PC-3 (cell line): ENCODE data around the gene MUCL3. TPM values are rescaled to one million over a fixed set of nuclear protein-coding genes. Genes with fewer than 3 reads are reported as not detected.
A peak's percentile ranks its signal among the peaks of the same experiment; 100 is the strongest.

Experiments
- ATAC-seq: fragments of 200-7000 bp; cut with Tn5 transposase; 2 replicates; pipeline ENCODE4 v1.9.1; 2020; ENCODE audit warnings: mild to moderate bottlenecking, moderate library complexity
- BruUV-seq: library from RNA; stranded (reverse); fragments of 400-500 nt; replicated peaks from 2 replicates; lab custom pipeline; 2021; lab: Mats Ljungman, UMichigan
- CTCF ChIA-PET: fragments of 300-600 bp; sonication (Branson Sonifier 250); formaldehyde crosslinking; loops from one replicate; lab custom pipeline; 2022; ENCODE audit warnings: antibody characterized with exemption; lab: Charles Lee
- POLR2A ChIA-PET: fragments of 300-600 bp; sonication (Branson Sonifier 250); formaldehyde crosslinking; loops from one replicate; lab custom pipeline; 2022; ENCODE audit warnings: antibody characterized with exemption; ENCODE audit not compliant: unreplicated experiment; lab: Charles Lee
- DNase-seq: peaks from one replicate; pipeline ENCODE4 v3.0.0-alpha.2; 2015
- H2AFZ ChIP-seq: fragments of 300-600 bp; sonication (generic); 2 replicates; pipeline ENCODE4 v1.6.0; 2016; ENCODE audit warnings: antibody characterized with exemption, low read length
- H3F3A ChIP-seq: fragments of 300-600 bp; sonication (generic); one replicate; pipeline ENCODE4 v1.6.0; 2017; ENCODE audit warnings: antibody characterized with exemption, low read length, control low read depth, mild to moderate bottlenecking; ENCODE audit not compliant: unreplicated experiment
- H3K27ac ChIP-seq: fragments of 300-600 bp; sonication (generic); 2 replicates; pipeline ENCODE4 v1.5.1; 2016; ENCODE audit warnings: mild to moderate bottlenecking, low read length
- H3K27me3 ChIP-seq: fragments of 300-600 bp; sonication (generic); 2 replicates; pipeline ENCODE4 v1.6.1; 2016; ENCODE audit warnings: low read length, mixed read lengths
- H3K36me3 ChIP-seq: fragments of 300-600 bp; sonication (generic); 2 replicates; pipeline ENCODE4 v1.6.1; 2016; ENCODE audit warnings: low read depth, mixed run types, low read length, mixed read lengths
- H3K4me1 ChIP-seq: fragments of 300-600 bp; sonication (generic); 2 replicates; pipeline ENCODE4 v1.5.1; 2016; ENCODE audit warnings: low read length; ENCODE audit not compliant: insufficient read depth
- H3K4me2 ChIP-seq: fragments of 300-600 bp; sonication (generic); 2 replicates; pipeline ENCODE4 v1.6.0; 2016; ENCODE audit warnings: low read length
- H3K4me3 ChIP-seq: fragments of 300-600 bp; sonication (generic); 2 replicates; pipeline ENCODE4 v1.5.1; 2016; ENCODE audit warnings: mild to moderate bottlenecking, low read length, mixed read lengths
- H3K79me2 ChIP-seq: fragments of 300-600 bp; sonication (generic); 2 replicates; pipeline ENCODE4 v1.6.1; 2017; ENCODE audit warnings: low read length, mixed read lengths
- H3K9ac ChIP-seq: fragments of 300-600 bp; sonication (generic); 2 replicates; pipeline ENCODE4 v1.6.0; 2016; ENCODE audit warnings: mild to moderate bottlenecking, low read length
- H3K9me2 ChIP-seq: fragments of 300-600 bp; sonication (generic); replicated peaks from 2 replicates; pipeline ENCODE4 v1.6.1; 2016; ENCODE audit warnings: mixed run types, low read length, mixed read lengths
- H3K9me3 ChIP-seq: fragments of 300-600 bp; sonication (generic); 2 replicates; pipeline ENCODE4 v1.6.1; 2016; ENCODE audit warnings: low read length, mixed read lengths
- H4K20me1 ChIP-seq: fragments of 300-600 bp; sonication (generic); 2 replicates; pipeline ENCODE4 v1.6.1; 2016; ENCODE audit warnings: low read length, mixed read lengths
- CTCF ChIP-seq: fragments of 300-600 bp; sonication (generic); conservative IDR thresholded peaks from 2 replicates; pipeline ENCODE4 v1.5.1; 2017; ENCODE audit warnings: antibody characterized with exemption, low read depth, mild to moderate bottlenecking, low read length
- EZH2 ChIP-seq: fragments of 300-600 bp; sonication (generic); IDR thresholded peaks from one replicate; pipeline ENCODE4 v1.6.1; 2017; ENCODE audit warnings: antibody characterized with exemption, mild to moderate bottlenecking, low read length; ENCODE audit not compliant: unreplicated experiment
- EZH2phosphoT487 ChIP-seq: fragments of 300-600 bp; sonication (generic); IDR thresholded peaks from 2 replicates; pipeline ENCODE4 v1.6.1; 2018; ENCODE audit warnings: mild to moderate bottlenecking, antibody characterized with exemption, low read length, borderline replicate concordance
- intact Hi-C: fragments of 100-400 bp; cut with micrococcal nuclease; formaldehyde crosslinking; loops from 2 replicates; pipeline ENCODE4 v1.9.0; 2023
- total RNA-seq: library from RNA; depleted of rRNA; stranded (reverse); fragments of >200 nt; gene quantifications from 2 replicates; pipeline ENCODE4 v1.2.3, GENCODE V29; 2014

The MUCL3 gene
- total RNA-seq, 1 experiment from 2014 or later: 0.04 TPM

- peak overlapping the region; percentile 87 for H3K9ac ChIP-seq
- peaks cover 11% of the 10 kb centered on the region; the same call in 1 of the 2 replicates for H3K36me3 ChIP-seq
- CTCF ChIA-PET: interaction anchor here (0.6 to 3.6 kb wide), 8 partner anchors 10 to 172 kb away, joined by 3 to 48 read pairs (median 6); no protein-coding TSS in a partner anchor
- POLR2A ChIA-PET: no interaction called here
- peaks cover 6% of the 10 kb centered on the region; the same call in 1 of the 2 replicates for H3K79me2 ChIP-seq
- TF ChIP-seq EZH2 (no peak), CTCF (peak; percentile 86)
- peak; percentile 77 for DNase-seq
- H3K4me1 ChIP-seq: peaks cover 26% of the 10 kb centered on the region
- no peaks in the 10 kb centered on the region for H4K20me1 ChIP-seq
- intact Hi-C loops: loop anchor here (1.0 kb wide), 2 partner anchors 155 to 172 kb away; no protein-coding TSS in a partner anchor
- no peak overlapping the region for H3K27ac ChIP-seq
- no peak overlapping the region for H2AFZ ChIP-seq
- H3K9me2 ChIP-seq: no peaks in the 10 kb centered on the region
- no peaks in the 10 kb centered on the region for H3K9me3 ChIP-seq
- no TSS peak for BruUV-seq
- peak; percentile 40 for ATAC-seq
- H3K4me3 ChIP-seq: peak overlapping the region; percentile 67
- H3K27me3 ChIP-seq: no peaks in the 10 kb centered on the region
- peak overlapping the region; percentile 89 for H3K4me2 ChIP-seq
- no peaks in the 10 kb centered on the region for H3F3A ChIP-seq
Measured at GRCh38 chr6:30915591-30915946, 25.2 kb upstream of the MUCL3 start.

GRCh38 chr6:30917041-30917440 lies 23.7 kb upstream of the MUCL3 start:
- Histone ChIP-seq H3K79me2 (peaks cover 6% of the 10 kb centered on the region; the same call in 1 of the 2 replicates), H3K9me3 (no peaks in the 10 kb centered on the region), H4K20me1 (no peaks in the 10 kb centered on the region), H3K36me3 (peaks cover 20% of the 10 kb centered on the region), H3K27me3 (no peaks in the 10 kb centered on the region), H3K4me3 (no peak overlapping the region), H3F3A (no peaks in the 10 kb centered on the region), H2AFZ (no peak overlapping the region), H3K4me1 (peaks cover 35% of the 10 kb centered on the region), H3K9me2 (no peaks in the 10 kb centered on the region), H3K4me2 (no peak overlapping the region), H3K9ac (no peak overlapping the region), H3K27ac (no peak overlapping the region)
- DNase-seq: no peak
- no TSS peak for BruUV-seq
- POLR2A ChIA-PET: no interaction called here
- intact Hi-C loops: no loop called here
- TF ChIP-seq CTCF: no peak
- no peak for TF ChIP-seq EZH2phosphoT487
- TF ChIP-seq EZH2: no peak
- no peak for ATAC-seq
- CTCF ChIA-PET: interaction anchor here (0.6 to 1.8 kb wide), 3 partner anchors 25 to 170 kb away, joined by 4 to 10 read pairs (median 4); no protein-coding TSS in a partner anchor

GRCh38 chr6:30917487-30917886 lies 23.3 kb upstream of the MUCL3 start:
- Histone ChIP-seq H3K27me3 (no peaks in the 10 kb centered on the region), H3K27ac (no peak overlapping the region), H3K79me2 (peaks cover 6% of the 10 kb centered on the region; the same call in 1 of the 2 replicates), H3K9ac (no peak overlapping the region), H2AFZ (no peak overlapping the region), H3K4me3 (no peak overlapping the region), H3K36me3 (peaks cover 20% of the 10 kb centered on the region), H3K9me2 (no peaks in the 10 kb centered on the region), H3K4me2 (no peak overlapping the region), H3K4me1 (peaks cover 40% of the 10 kb centered on the region), H4K20me1 (no peaks in the 10 kb centered on the region), H3F3A (no peaks in the 10 kb centered on the region), H3K9me3 (no peaks in the 10 kb centered on the region)
- TF ChIP-seq EZH2phosphoT487 (no peak), EZH2 (no peak), CTCF (no peak)
- DNase-seq (no peak), ATAC-seq (no peak)
- intact Hi-C loops: no loop called here
- POLR2A ChIA-PET: no interaction called here
- no TSS peak for BruUV-seq
- CTCF ChIA-PET: interaction anchor here (0.6 to 1.3 kb wide), 2 partner anchors 153 to 170 kb away, joined by 4 read pairs; no protein-coding TSS in a partner anchor
